Stimulated activated CD4-positive, alpha-beta T cell treated with anti-CD3 and anti-CD28 coated beads, Interleukin-4, amount 100 ng/mL, for 24 hours (primary cell): ENCODE measurements around the gene EPS15.
"Not testable (repeated sequence)": the region's sequence is repeated elsewhere in the genome, so short reads cannot be mapped to it uniquely, and the experiment has no call there.

Experiments
- DNase-seq: peaks from one replicate; pipeline ENCODE4 v3.0.0-alpha.2; 2020

EPS15 gene

GRCh38 chr1:51542158-51542953 is 23.3 kb upstream of the EPS15 start:
- DNase-seq: no peak

GRCh38 chr1:51541313-51542050 is 22.4 kb upstream of the EPS15 start:
- DNase-seq: peak; percentile 18

GRCh38 chr1:51537568-51537967 is 18.5 kb upstream of the EPS15 start:
- no peak for DNase-seq

- peak; percentile 27 for DNase-seq
Observed at GRCh38 chr1:51535006-51535592, 16.0 kb upstream of the EPS15 start.

- DNase-seq: no peak
Observed at GRCh38 chr1:51534447-51534846, 15.4 kb upstream of the EPS15 start.

GRCh38 chr1:51532853-51533252 is 13.8 kb upstream of the EPS15 start:
- DNase-seq: no peak

- DNase-seq: not testable (repeated sequence)
Observed at GRCh38 chr1:51530447-51530846, 11.4 kb upstream of the EPS15 start.

- DNase-seq: no peak
Observed at GRCh38 chr1:51527144-51527543, 8.1 kb upstream of the EPS15 start.

- no peak for DNase-seq
Observed at GRCh38 chr1:51526248-51526647, 7.2 kb upstream of the EPS15 start.

- DNase-seq: no peak
Observed at GRCh38 chr1:51525295-51525694, 6.2 kb upstream of the EPS15 start.

- no peak for DNase-seq
Observed at GRCh38 chr1:51524817-51525216, 5.8 kb upstream of the EPS15 start.

- no peak for DNase-seq
Observed at GRCh38 chr1:51523931-51524330, 4.9 kb upstream of the EPS15 start.

- DNase-seq: no peak
Observed at GRCh38 chr1:51520700-51521248, 1.7 kb upstream of the EPS15 start.

- DNase-seq: no peak
Observed at GRCh38 chr1:51519865-51520699, 1.0 kb upstream of the EPS15 start.

- peak; percentile 39 for DNase-seq
Observed at GRCh38 chr1:51518586-51519047, 449 bp downstream of the EPS15 start.

GRCh38 chr1:51518033-51518585 is 957 bp downstream of the EPS15 start:
- peak; percentile 38 for DNase-seq

GRCh38 chr1:51517361-51518032 is 1.6 kb downstream of the EPS15 start:
- DNase-seq: no peak

GRCh38 chr1:51516649-51517158 is 2.4 kb downstream of the EPS15 start:
- no peak for DNase-seq

- DNase-seq: no peak
Observed at GRCh38 chr1:51515982-51516648, 3.0 kb downstream of the EPS15 start.

- no peak for DNase-seq
Observed at GRCh38 chr1:51515312-51515960, 3.6 kb downstream of the EPS15 start.
